AG09319 (cell line): ENCODE results near the gene PPP2R1B.

Source experiments
- DNase-seq: peaks from one replicate; pipeline ENCODE4 v3.0.0-alpha.2; 2010; ENCODE audit warnings: low read depth; ENCODE audit errors: extremely low read depth
- TF ChIP-seq, protein P1 (sequence below): IDR thresholded peaks from 2 replicates; pipeline ENCODE4 v1.5.1; 2011; ENCODE audit warnings: low read depth, mild to moderate bottlenecking, inconsistent platforms, low read length, moderate library complexity

PPP2R1B gene

DNA sequence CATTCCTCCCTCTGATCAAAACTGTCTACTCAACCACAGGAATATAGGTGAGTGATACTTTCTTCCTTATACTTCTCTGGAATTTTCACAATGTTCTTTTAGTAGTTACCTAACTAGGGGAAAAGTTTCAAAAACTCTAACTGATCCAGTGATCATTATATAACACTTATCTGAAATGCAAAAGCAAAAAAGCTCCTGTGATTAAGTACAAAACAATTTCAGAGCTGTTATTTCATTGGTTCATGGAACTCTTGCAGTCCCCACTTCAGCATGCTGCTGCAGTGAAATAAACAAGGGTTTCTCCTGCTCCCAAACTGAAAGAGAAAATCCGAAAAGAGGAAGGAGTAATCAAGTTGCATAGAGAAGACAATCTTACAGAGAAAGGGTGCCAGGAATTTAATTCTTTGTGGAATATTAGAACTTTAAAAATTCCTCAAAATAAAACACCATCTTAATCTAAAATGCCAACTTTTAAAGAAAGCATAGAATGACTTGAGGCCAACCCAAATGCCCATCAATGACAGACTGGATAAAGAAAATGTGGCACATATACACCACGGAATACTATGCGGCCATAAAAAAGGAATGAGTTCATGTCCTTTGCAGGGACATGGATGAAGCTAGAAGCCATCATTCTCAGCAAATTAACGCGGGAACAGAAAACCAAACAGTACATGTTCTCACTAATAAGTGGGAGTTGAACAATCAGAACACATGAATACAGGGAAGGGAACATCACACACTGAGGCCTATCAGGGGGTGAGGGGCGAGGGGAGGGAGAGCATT is 20.3 kb downstream of the PPP2R1B start:
- TF ChIP-seq, protein P1, sequence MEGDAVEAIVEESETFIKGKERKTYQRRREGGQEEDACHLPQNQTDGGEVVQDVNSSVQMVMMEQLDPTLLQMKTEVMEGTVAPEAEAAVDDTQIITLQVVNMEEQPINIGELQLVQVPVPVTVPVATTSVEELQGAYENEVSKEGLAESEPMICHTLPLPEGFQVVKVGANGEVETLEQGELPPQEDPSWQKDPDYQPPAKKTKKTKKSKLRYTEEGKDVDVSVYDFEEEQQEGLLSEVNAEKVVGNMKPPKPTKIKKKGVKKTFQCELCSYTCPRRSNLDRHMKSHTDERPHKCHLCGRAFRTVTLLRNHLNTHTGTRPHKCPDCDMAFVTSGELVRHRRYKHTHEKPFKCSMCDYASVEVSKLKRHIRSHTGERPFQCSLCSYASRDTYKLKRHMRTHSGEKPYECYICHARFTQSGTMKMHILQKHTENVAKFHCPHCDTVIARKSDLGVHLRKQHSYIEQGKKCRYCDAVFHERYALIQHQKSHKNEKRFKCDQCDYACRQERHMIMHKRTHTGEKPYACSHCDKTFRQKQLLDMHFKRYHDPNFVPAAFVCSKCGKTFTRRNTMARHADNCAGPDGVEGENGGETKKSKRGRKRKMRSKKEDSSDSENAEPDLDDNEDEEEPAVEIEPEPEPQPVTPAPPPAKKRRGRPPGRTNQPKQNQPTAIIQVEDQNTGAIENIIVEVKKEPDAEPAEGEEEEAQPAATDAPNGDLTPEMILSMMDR, result no peak
- peak; percentile 18 for DNase-seq

DNA sequence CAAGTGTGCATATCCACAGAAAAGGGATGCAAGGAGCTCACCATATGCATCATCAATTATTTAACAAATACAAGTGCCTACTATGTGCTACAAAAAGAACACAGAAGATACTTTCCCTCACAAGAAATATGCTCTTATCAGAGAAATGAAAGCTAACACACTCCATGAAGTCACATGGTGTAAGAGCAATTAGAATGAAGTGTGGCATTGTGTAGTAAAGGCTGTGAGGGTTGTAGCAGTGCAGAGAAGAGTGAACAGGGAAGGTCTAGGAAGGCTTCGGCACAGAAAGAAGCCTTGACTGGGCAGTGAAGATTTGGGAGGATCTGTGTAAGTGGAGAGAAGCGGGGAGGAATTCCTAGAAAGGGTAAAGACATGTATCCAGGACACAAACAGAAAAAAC is 22.5 kb downstream of the PPP2R1B start:
- TF ChIP-seq, protein P1, result no peak
- DNase-seq, result no peak

GRCh38 chr11:111741751-111742150 is 24.4 kb downstream of the PPP2R1B start:
- no peak for DNase-seq
- TF ChIP-seq, protein P1, result no peak

DNA sequence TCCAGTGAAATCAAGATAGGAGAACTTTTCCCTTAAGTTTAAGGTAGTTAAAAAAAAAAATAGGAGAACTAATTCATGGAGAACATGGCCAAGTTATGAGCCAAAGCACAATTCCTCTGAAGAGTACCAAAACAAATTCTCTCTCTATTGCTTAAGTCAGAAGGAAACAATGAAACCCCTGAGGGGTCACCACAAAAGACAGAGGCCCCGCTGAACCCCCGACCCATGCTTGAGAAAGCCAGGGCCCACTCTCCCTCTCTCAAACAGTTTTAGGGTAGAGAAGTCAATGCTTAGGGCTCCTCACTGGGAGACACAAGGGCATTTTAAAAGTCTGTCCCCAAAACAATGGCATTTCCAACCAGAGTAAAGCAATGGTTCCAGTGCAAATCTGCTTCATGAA is 26.9 kb downstream of the PPP2R1B start:
- TF ChIP-seq, protein P1, result no peak
- DNase-seq, result no peak

- DNase-seq, result no peak
- TF ChIP-seq, protein P1, result no peak
Observed at GRCh38 chr11:111737444-111738210, 28.6 kb downstream of the PPP2R1B start.

GRCh38 chr11:111736621-111737443 is 29.4 kb downstream of the PPP2R1B start:
- DNase-seq, result no peak
- TF ChIP-seq, protein P1, result no peak
